H9 (cell line): ENCODE data around the gene DNER. TPM values are rescaled to one million over a fixed set of nuclear protein-coding genes. Genes with fewer than 3 reads are reported as not detected.

Experiments used
- DNase-seq: peaks from one replicate; pipeline ENCODE4 v3.0.0-alpha.2; 2017
- H2AFZ ChIP-seq: one replicate; pipeline ENCODE4 v1.6.1; 2013; ENCODE audit warnings: mild to moderate bottlenecking, low read length, control low read depth, moderate library complexity
- H2AK5ac ChIP-seq: 2 replicates; pipeline ENCODE4 v1.6.1; 2013; ENCODE audit warnings: low read length, control low read depth, mixed read lengths; ENCODE audit not compliant: insufficient read length
- H2BK120ac ChIP-seq: one replicate; pipeline ENCODE4 v1.6.1; 2013; ENCODE audit warnings: low read depth, mild to moderate bottlenecking, low read length, control low read depth, inconsistent platforms; ENCODE audit not compliant: poor library complexity, severe bottlenecking
- H2BK12ac ChIP-seq: 2 replicates; pipeline ENCODE4 v1.6.1; 2013; ENCODE audit warnings: low read length, control low read depth, mixed read lengths, low read depth; ENCODE audit not compliant: insufficient read length
- H2BK15ac ChIP-seq: 2 replicates; pipeline ENCODE4 v1.6.1; 2013; ENCODE audit warnings: low read depth, low read length, control low read depth
- H2BK20ac ChIP-seq: one replicate; pipeline ENCODE4 v1.6.1; 2013; ENCODE audit warnings: low read depth, mild to moderate bottlenecking, low read length, control low read depth, inconsistent platforms; ENCODE audit not compliant: poor library complexity, severe bottlenecking
- H2BK5ac ChIP-seq: 2 replicates; pipeline ENCODE4 v1.6.1; 2013; ENCODE audit warnings: low read length, control low read depth, mixed read lengths; ENCODE audit not compliant: insufficient read length
- H3K14ac ChIP-seq: 2 replicates; pipeline ENCODE4 v1.6.1; 2013; ENCODE audit warnings: low read length, control low read depth; ENCODE audit not compliant: insufficient read depth
- H3K18ac ChIP-seq: 2 replicates; pipeline ENCODE4 v1.6.1; 2013; ENCODE audit warnings: low read depth, mild to moderate bottlenecking, mixed read lengths, low read length, control low read depth; ENCODE audit not compliant: insufficient read length
- H3K23ac ChIP-seq: 2 replicates; pipeline ENCODE4 v1.6.1; 2013; ENCODE audit warnings: low read length, control low read depth, mixed read lengths, low read depth; ENCODE audit not compliant: insufficient read length
- H3K23me2 ChIP-seq: 2 replicates; pipeline ENCODE4 v1.6.1; 2013; ENCODE audit warnings: low read depth, mild to moderate bottlenecking, mixed read lengths, low read length, control low read depth; ENCODE audit not compliant: insufficient read length, poor library complexity, severe bottlenecking
- H3K27ac ChIP-seq: 2 replicates; pipeline ENCODE4 v1.5.1; 2013; ENCODE audit warnings: low read length, control low read depth, mixed read lengths, low read depth; ENCODE audit not compliant: insufficient read length
- H3K27me3 ChIP-seq: 2 replicates; pipeline ENCODE4 v1.6.1; 2013; ENCODE audit warnings: low read length, control low read depth, inconsistent platforms; ENCODE audit not compliant: insufficient read depth
- H3K4ac ChIP-seq: 2 replicates; pipeline ENCODE4 v1.6.1; 2013; ENCODE audit warnings: low read depth, mild to moderate bottlenecking, control low read depth, inconsistent platforms, low read length, moderate library complexity
- H3K4me1 ChIP-seq: 2 replicates; pipeline ENCODE4 v1.6.1; 2013; ENCODE audit warnings: low read length, control low read depth, inconsistent platforms; ENCODE audit not compliant: insufficient read depth
- H3K4me2 ChIP-seq: 2 replicates; pipeline ENCODE4 v1.6.1; 2013; ENCODE audit warnings: low read length, control low read depth, mixed read lengths; ENCODE audit not compliant: insufficient read length, insufficient read depth
- H3K56ac ChIP-seq: 2 replicates; pipeline ENCODE4 v1.6.1; 2013; ENCODE audit warnings: low read depth, mild to moderate bottlenecking, mixed read lengths, low read length, control low read depth; ENCODE audit not compliant: insufficient read length
- H3K79me1 ChIP-seq: 2 replicates; pipeline ENCODE4 v1.6.1; 2013; ENCODE audit warnings: low read depth, mild to moderate bottlenecking, moderate library complexity, low read length, control low read depth, inconsistent platforms; ENCODE audit not compliant: insufficient read depth, poor library complexity, severe bottlenecking
- H3K79me2 ChIP-seq: 2 replicates; pipeline ENCODE4 v1.6.1; 2013; ENCODE audit warnings: low read length, control low read depth, inconsistent platforms; ENCODE audit not compliant: insufficient read depth
- H3K9ac ChIP-seq: 2 replicates; pipeline ENCODE4 v1.6.1; 2013; ENCODE audit warnings: low read length, control low read depth, mixed read lengths; ENCODE audit not compliant: insufficient read length; ENCODE audit errors: extremely low read depth
- H3K9me3 ChIP-seq: one replicate; pipeline ENCODE4 v1.6.1; 2013; ENCODE audit warnings: low read depth, low read length, inconsistent platforms; ENCODE audit not compliant: control insufficient read depth
- H3T11ph ChIP-seq: one replicate; pipeline ENCODE4 v1.6.1; 2013; ENCODE audit warnings: mild to moderate bottlenecking, low read length, control low read depth, inconsistent platforms
- H4K20me1 ChIP-seq: one replicate; pipeline ENCODE4 v1.6.1; 2013; ENCODE audit not compliant: control insufficient read depth, insufficient read length, insufficient read depth
- H4K5ac ChIP-seq: 2 replicates; pipeline ENCODE4 v1.6.1; 2013; ENCODE audit warnings: low read depth, mild to moderate bottlenecking, mixed read lengths, low read length, control low read depth; ENCODE audit not compliant: insufficient read length
- H4K8ac ChIP-seq: replicated peaks from 2 replicates; pipeline ENCODE4 v1.6.1; 2013; ENCODE audit warnings: low read length, control low read depth, mixed read lengths, low read depth; ENCODE audit not compliant: insufficient read length
- H4K91ac ChIP-seq: 2 replicates; pipeline ENCODE4 v1.6.1; 2013; ENCODE audit warnings: low read depth, mild to moderate bottlenecking, moderate library complexity, mixed read lengths, low read length, control low read depth; ENCODE audit not compliant: insufficient read length
- H3K27ac Mint-ChIP-seq, 3 experiments: 2 replicates in 2 of 3; 3 replicates in 1 of 3; pipeline ENCODE4 v1.8.0; 2020 to 2021; ENCODE audit warnings: mixed read lengths in 3 of 3, mild to moderate bottlenecking in 1 of 3, moderate library complexity in 1 of 3
- H3K27me3 Mint-ChIP-seq: 2 replicates; pipeline ENCODE4 v1.8.0; 2021; ENCODE audit warnings: low read depth, mild to moderate bottlenecking, moderate library complexity, mixed read lengths
- H3K36me3 Mint-ChIP-seq, 3 experiments: 2 replicates in 2 of 3; 3 replicates in 1 of 3; pipeline ENCODE4 v1.8.0; 2020 to 2021; ENCODE audit warnings: low read depth in 3 of 3, mixed read lengths in 3 of 3; ENCODE audit not compliant: insufficient read depth in 1 of 3
- H3K4me1 Mint-ChIP-seq, 2 experiments: 2 replicates each; pipeline ENCODE4 v1.8.0; 2020; ENCODE audit warnings: mixed read lengths in 2 of 2
- H3K4me3 Mint-ChIP-seq, 2 experiments: 2 replicates in 1 of 2; 3 replicates in 1 of 2; pipeline ENCODE4 v1.8.0; 2020 to 2021; ENCODE audit warnings: mild to moderate bottlenecking in 2 of 2, mixed read lengths in 2 of 2, moderate library complexity in 1 of 2
- H3K9me3 Mint-ChIP-seq, 2 experiments: 2 replicates in 1 of 2; 3 replicates in 1 of 2; pipeline ENCODE4 v1.8.0; 2020; ENCODE audit warnings: mild to moderate bottlenecking in 2 of 2, mixed read lengths in 2 of 2, moderate library complexity in 1 of 2
- WGBS: extraction: QIAGEN DNeasy Blood & Tissue Kit; methylation state at CpG from one replicate; pipeline ENCODE4 v1.1.7; 2013; ENCODE audit warnings: missing lambda C conversion rate, low lambda C conversion rate, mixed read lengths; ENCODE audit not compliant: insufficient read length; ENCODE audit errors: extremely low coverage; 5-methylcytosine and 5-hydroxymethylcytosine counted together
- total RNA-seq: library from RNA; stranded (reverse); gene quantifications from 2 replicates; pipeline ENCODE4 v1.2.1, GENCODE V29; 2021
- TF ChIP-seq, protein P1 (sequence below): fragments of 200-600 bp; sonication (generic); conservative IDR thresholded peaks from 3 replicates; pipeline ENCODE4 v1.8.0; 2021; ENCODE audit warnings: antibody characterized with exemption, mild to moderate bottlenecking

DNER gene
- total RNA-seq, 1 experiment from 2014 or later = 1.0 TPM

- Histone ChIP-seq H2BK12ac (no peak overlapping the region), H3K23ac (no peak overlapping the region), H3K14ac (no peak overlapping the region), H3K9ac (no peak overlapping the region), H3K23me2 (no peaks in the 10 kb centered on the region), H4K8ac (no peak overlapping the region), H3K4me1 (no peaks in the 10 kb centered on the region), H3K27ac (no peak overlapping the region), H3K4me2 (no peak overlapping the region), H2BK15ac (no peak overlapping the region), H4K20me1 (no peaks in the 10 kb centered on the region), H3T11ph (no peak overlapping the region), H2BK20ac (no peak overlapping the region), H3K27me3 (no peaks in the 10 kb centered on the region), H4K5ac (no peak overlapping the region), H3K18ac (no peak overlapping the region), H3K79me1 (no peaks in the 10 kb centered on the region), H3K9me3 (peaks cover 5% of the 10 kb centered on the region), H2AFZ (no peak overlapping the region), H4K91ac (no peak overlapping the region), H3K56ac (no peak overlapping the region), H2AK5ac (no peak overlapping the region), H2BK120ac (no peak overlapping the region), H3K4ac (no peak overlapping the region), H2BK5ac (no peak overlapping the region), H3K79me2 (no peaks in the 10 kb centered on the region)
- WGBS = no CpG with 5 or more reads among the region's 3 CpGs
- Mint-ChIP-seq H3K27me3 (no peaks in the 10 kb centered on the region), H3K4me1 (no peaks in the 10 kb centered on the region), H3K9me3 (peaks cover 9 to 18% of the 10 kb centered on the region in 2 experiments), H3K36me3 (peaks cover 0 to 17% (median 5%) of the 10 kb centered on the region in 3 experiments; a peak in 6 of 7 replicates), H3K4me3 (no peak overlapping the region), H3K27ac (no peak overlapping the region; a peak in 1 of 7 replicates)
- no peak for DNase-seq
- TF ChIP-seq, protein P1, sequence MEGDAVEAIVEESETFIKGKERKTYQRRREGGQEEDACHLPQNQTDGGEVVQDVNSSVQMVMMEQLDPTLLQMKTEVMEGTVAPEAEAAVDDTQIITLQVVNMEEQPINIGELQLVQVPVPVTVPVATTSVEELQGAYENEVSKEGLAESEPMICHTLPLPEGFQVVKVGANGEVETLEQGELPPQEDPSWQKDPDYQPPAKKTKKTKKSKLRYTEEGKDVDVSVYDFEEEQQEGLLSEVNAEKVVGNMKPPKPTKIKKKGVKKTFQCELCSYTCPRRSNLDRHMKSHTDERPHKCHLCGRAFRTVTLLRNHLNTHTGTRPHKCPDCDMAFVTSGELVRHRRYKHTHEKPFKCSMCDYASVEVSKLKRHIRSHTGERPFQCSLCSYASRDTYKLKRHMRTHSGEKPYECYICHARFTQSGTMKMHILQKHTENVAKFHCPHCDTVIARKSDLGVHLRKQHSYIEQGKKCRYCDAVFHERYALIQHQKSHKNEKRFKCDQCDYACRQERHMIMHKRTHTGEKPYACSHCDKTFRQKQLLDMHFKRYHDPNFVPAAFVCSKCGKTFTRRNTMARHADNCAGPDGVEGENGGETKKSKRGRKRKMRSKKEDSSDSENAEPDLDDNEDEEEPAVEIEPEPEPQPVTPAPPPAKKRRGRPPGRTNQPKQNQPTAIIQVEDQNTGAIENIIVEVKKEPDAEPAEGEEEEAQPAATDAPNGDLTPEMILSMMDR = no peak
Measured at GRCh38 chr2:229348128-229348527, 366.2 kb downstream of the DNER start.
